Stimulated activated naive CD4-positive, alpha-beta T cell (primary cell): Measurements from ENCODE around the gene ANKRA2.

Experiments
- DNase-seq, 6 experiments: peaks; one replicate each; lab custom pipeline; 2025; lab: John Stamatoyannopoulos, UW

Gene ANKRA2

GRCh38 chr5:73565139-73565968 lies at the start of gene ANKRA2, which contains the start of gene UTP15:
TSS of gene ANKRA2 (minus strand) at chr5:73565639. CDS start at chr5:73562881, 2,758 bp downstream.
TSS of gene UTP15 (plus strand) at chr5:73565743. CDS start at chr5:73567345, 1,602 bp downstream.
- peak; percentile 94 to 98 (median 96) for DNase-seq

- no peak for DNase-seq
Measured at GRCh38 chr5:73615085-73615484, 49.6 kb upstream of the ANKRA2 start.

- no peak for DNase-seq
Measured at GRCh38 chr5:73612799-73613198, 47.4 kb upstream of the ANKRA2 start.

GRCh38 chr5:73607228-73607627 lies 41.8 kb upstream of the ANKRA2 start:
- DNase-seq: no peak

- DNase-seq: no peak
Measured at GRCh38 chr5:73606206-73606753, 40.8 kb upstream of the ANKRA2 start.

- no peak for DNase-seq
Measured at GRCh38 chr5:73605223-73606087, 40.0 kb upstream of the ANKRA2 start.

- no peak for DNase-seq
Measured at GRCh38 chr5:73603998-73604397, 38.6 kb upstream of the ANKRA2 start.

- no peak for DNase-seq
Measured at GRCh38 chr5:73599380-73599779, 33.9 kb upstream of the ANKRA2 start.

GRCh38 chr5:73596705-73597328 lies 31.4 kb upstream of the ANKRA2 start:
- no peak for DNase-seq

GRCh38 chr5:73592551-73592950 lies 27.1 kb upstream of the ANKRA2 start:
- no peak for DNase-seq

GRCh38 chr5:73591698-73592501 lies 26.5 kb upstream of the ANKRA2 start:
- DNase-seq: no peak

GRCh38 chr5:73591102-73591695 lies 25.8 kb upstream of the ANKRA2 start:
- DNase-seq: peak in 5 of 6 experiments; percentile 2 to 75 (median 30)

GRCh38 chr5:73587923-73588322 lies 22.5 kb upstream of the ANKRA2 start:
- no peak for DNase-seq

GRCh38 chr5:73582285-73583145 lies 17.1 kb upstream of the ANKRA2 start:
- DNase-seq: no peak

GRCh38 chr5:73565969-73566547 lies 619 bp upstream of the ANKRA2 start:
- DNase-seq: no peak

GRCh38 chr5:73564675-73565074 lies 764 bp downstream of the ANKRA2 start:
- DNase-seq: peak in 5 of 6 experiments; percentile 5 to 50 (median 22)

- no peak for DNase-seq
Measured at GRCh38 chr5:73564018-73564417, 1.4 kb downstream of the ANKRA2 start.

- DNase-seq: no peak
Measured at GRCh38 chr5:73558950-73559349, 6.5 kb downstream of the ANKRA2 start.

- no peak for DNase-seq
Measured at GRCh38 chr5:73552642-73553041, 12.8 kb downstream of the ANKRA2 start.
